OCI-LY3 (cell line): ENCODE measurements around the gene SP1.

Experiments
- CTCF ChIP-seq: fragments of 200-600, 300-600 bp; sonication (generic); IDR thresholded peaks from 2 replicates; pipeline ENCODE4 v1.5.1; 2014; ENCODE audit warnings: antibody characterized with exemption, low read length, low read depth
- EZH2phosphoT487 ChIP-seq: fragments of 200-600 bp; shearing (Covaris generic); IDR thresholded peaks from 2 replicates; pipeline ENCODE4 v1.6.1; 2018; ENCODE audit warnings: antibody characterized with exemption, mixed run types, low read depth

DNA sequence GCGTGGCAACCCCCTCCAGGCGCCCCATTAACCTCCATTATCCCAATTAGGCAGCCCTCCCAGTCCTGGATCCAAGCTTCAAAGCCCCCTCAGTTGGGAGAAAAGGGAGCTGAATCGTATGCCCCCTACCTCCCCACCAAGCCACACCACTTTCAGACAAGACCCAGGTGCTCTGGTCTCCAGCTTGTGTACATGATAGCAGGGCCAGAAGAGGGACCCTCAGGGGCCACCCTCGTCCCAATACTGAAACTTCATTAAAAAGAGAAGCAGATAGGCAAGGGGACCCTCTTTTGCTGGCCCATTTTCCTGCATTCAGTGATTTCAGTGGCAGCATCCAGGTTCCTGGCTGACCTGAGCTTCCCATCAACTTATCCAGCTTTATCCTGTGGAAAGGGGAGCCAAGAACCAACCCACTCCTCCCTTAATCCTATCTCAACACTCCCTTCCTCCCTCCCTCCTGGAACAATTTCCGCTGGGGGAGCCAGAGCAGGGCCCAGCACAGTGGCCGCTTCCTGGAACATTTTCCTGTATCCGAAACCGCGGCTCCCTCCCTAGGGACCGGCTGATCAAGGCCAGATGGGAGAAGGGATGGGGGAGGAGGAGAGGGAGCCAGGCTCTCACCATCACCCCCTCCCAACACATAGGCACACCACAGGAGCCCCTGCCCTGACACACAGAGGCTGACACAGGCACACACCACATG is 34.3 kb upstream of the SP1 start:
- TF ChIP-seq CTCF: no peak
- no peak for TF ChIP-seq EZH2phosphoT487
